IPS DF 4.7 (cell line): ENCODE measurements around the gene ASPG.

Experiments
- DNase-seq: peaks from one replicate; pipeline ENCODE4 v3.0.0-alpha.2; 2013; ENCODE audit warnings: low spot score; ENCODE audit errors: extremely low read depth

The ASPG gene

DNA sequence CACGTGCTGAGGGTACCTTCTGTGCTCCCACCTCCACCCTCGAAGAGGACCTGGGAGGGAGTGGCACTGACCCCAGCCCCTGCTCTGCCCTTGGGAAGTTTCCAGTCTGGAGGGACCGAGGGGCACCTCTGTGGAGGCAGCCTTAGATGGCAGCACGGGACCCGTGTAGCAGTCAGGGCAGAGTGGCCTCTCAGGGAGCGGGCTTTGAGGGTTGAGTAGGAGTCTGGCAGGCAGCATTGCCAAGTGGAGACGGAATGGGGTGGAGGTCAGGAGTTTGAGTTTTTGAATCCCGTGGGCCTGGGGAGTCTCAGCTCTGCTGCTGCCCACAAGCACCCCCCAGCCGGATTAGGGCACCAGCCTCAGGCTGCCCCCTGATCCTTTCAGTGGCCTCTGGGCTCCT, 74.5 kb downstream of the ASPG start:
- DNase-seq, result no peak

GRCh38 chr14:104161602-104162367, 76.3 kb downstream of the ASPG start:
- DNase-seq, result no peak

DNA sequence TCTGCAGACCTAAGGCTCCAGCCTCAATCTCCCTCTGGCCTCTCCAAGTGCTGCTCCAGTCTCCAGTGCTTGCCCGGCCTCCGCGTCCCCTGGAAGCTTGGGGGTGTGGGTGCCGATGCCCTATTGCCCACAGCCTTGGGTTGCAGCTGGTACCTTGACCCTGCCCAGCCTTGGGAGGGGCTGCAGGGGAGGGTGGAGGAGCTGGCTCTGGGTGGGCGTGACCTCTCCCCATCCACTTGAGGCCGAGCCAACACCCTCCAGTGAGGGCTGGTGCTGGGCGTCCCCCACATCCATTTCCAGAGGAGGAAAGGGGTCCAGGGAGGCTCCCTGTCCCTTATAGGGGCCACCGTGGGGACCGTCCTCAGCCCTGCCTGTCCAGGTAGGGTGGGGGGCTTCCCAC, 77.0 kb downstream of the ASPG start:
- DNase-seq, result no peak

DNA sequence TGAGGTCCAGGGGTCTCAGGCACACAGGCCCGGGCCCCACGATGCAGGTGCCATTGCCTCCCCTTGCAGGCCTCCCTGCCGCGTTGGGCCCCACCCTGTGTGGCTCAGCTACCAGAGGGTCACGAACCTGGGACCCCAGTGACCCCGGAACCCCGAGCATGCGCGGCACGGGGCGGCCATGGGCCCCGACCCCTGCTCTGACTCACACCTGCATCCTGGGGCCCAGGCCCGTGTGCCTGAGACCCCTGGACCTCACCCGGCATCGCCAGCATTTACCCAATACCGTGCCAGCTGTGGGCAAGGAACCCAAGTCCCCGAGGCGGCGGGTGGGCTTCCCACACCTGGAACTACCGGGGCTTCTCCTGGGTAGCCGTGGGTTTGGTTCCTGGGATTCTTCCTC, 78.0 kb downstream of the ASPG start:
- no peak for DNase-seq

GRCh38 chr14:104164041-104164440, 78.5 kb downstream of the ASPG start:
- DNase-seq, result no peak

DNA sequence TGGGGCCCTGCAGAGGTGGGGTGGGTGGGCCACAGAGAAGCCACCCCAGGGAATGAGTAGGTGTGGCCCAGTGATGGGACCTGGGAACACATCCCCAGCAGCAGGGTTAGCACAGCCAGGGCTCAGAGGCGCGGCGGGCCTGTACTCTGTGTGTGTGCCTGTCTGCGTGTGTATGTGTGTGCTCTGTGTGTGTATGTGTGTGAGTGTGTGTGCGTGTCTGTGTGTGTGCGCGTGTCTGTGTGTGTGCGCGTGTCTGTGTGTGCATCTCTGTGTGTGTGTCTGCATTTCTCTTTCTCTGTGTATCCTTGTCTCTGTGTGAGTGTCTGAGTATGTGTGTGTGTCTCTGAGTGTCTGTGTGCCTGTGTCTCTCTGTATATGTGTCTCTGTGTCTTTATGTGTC, 79.0 kb downstream of the ASPG start:
- DNase-seq, result no peak
